GM12892 (cell line): ENCODE measurements around the gene MED16.

Experiments used
- POLR2A ChIP-seq: IDR thresholded peaks from 2 replicates; pipeline ENCODE4 v1.6.1; 2011; ENCODE audit warnings: low read depth, low read length, control low read depth
- POLR2AphosphoS5 ChIP-seq: IDR thresholded peaks from 2 replicates; pipeline ENCODE4 v1.6.1; 2011; ENCODE audit warnings: low read depth, low read length, control low read depth
- TAF1 ChIP-seq: IDR thresholded peaks from 2 replicates; pipeline ENCODE4 v1.6.1; 2011; ENCODE audit warnings: low read depth, mild to moderate bottlenecking, control low read depth, low read length, borderline replicate concordance

DNA sequence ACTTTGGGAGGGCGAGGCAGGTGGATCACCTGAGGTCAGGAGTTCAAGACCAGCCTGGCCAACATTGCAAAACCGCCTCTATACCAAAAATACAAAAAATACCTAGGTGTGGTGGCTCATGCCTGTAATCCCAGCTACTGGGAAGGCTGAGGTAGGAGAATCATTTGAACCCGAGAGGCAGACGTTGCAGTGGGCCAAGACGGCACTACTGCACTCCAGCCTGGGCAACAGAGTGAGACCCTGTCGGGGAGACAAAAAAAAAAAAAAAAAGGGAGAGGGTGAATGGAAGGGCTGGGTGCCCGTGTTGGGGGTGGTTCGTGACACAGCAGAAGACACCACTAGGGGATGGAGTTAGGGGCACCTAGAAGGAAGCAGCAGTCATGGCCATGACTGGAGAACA lies 22.7 kb downstream of the MED16 start:
- no peak for TF ChIP-seq POLR2A
- TF ChIP-seq POLR2AphosphoS5 = no peak
- no peak for TF ChIP-seq TAF1
